Transverse colon (tissue), 4 donors: Measurements from ENCODE around the gene TFE3. TPM values are rescaled to one million over a fixed set of nuclear protein-coding genes. Genes with fewer than 3 reads are reported as not detected.

Experiments
- DNase-seq: peaks from one replicate; pipeline ENCODE4 v3.0.0-alpha.2; 2019
- H3K27ac ChIP-seq, 4 donors: fragments of 200-600 bp; sonication (generic); 2 replicates each; pipeline ENCODE4 v1.5.1; 2016 to 2018; ENCODE audit warnings: inconsistent platforms in 4 of 4
- H3K27me3 ChIP-seq: fragments of 200-600 bp; sonication (generic); 2 replicates; pipeline ENCODE4 v1.5.1; 2017; ENCODE audit warnings: inconsistent platforms
- H3K36me3 ChIP-seq, 4 donors: fragments of 200-600 bp; sonication (generic); 2 replicates each; pipeline ENCODE4 v1.5.1; 2017 to 2019; ENCODE audit warnings: inconsistent platforms in 4 of 4
- H3K4me1 ChIP-seq, 4 donors: fragments of 200-600 bp; sonication (generic); 2 replicates each; pipeline ENCODE4 v1.5.1; 2017 to 2020; ENCODE audit warnings: inconsistent platforms in 4 of 4
- H3K4me3 ChIP-seq, 4 donors: fragments of 200-600 bp; sonication (generic); 1 replicate in 1 of 4; 2 replicates in 3 of 4; pipeline versions ENCODE4 v1.5.1 to v1.6.1; 2017 to 2019; ENCODE audit warnings: inconsistent platforms in 4 of 4
- H3K9me3 ChIP-seq, 2 donors: fragments of 200-600 bp; sonication (generic); 2 replicates each; pipeline ENCODE4 v1.5.1; 2017 to 2019; ENCODE audit warnings: inconsistent platforms in 2 of 2
- CTCF ChIP-seq, 5 experiments: fragments of 200-600 bp in 3 of 5; fragments of 450-650 bp in 2 of 5; sonication (generic) in 3 of 5; IDR thresholded peaks; 1 replicate in 2 of 5; 2 replicates in 3 of 5; pipeline ENCODE4 v1.5.1; 2016 to 2017; ENCODE audit warnings: antibody characterized with exemption in 5 of 5, inconsistent platforms in 3 of 5, mild to moderate bottlenecking in 2 of 5, moderate library complexity in 1 of 5
- EP300 ChIP-seq: sonication (generic); formaldehyde crosslinking; IDR thresholded peaks from one replicate; pipeline ENCODE4 v1.6.1; 2017; ENCODE audit warnings: antibody characterized with exemption, low read depth
- POLR2A ChIP-seq: fragments of 450-650 bp; IDR thresholded peaks from one replicate; pipeline ENCODE4 v1.6.1; 2016; ENCODE audit warnings: antibody characterized with exemption, mild to moderate bottlenecking, moderate library complexity
- POLR2AphosphoS5 ChIP-seq, 3 donors: sonication (generic); formaldehyde crosslinking; IDR thresholded peaks; one replicate each; pipeline ENCODE4 v1.6.1; 2016; ENCODE audit warnings: antibody characterized with exemption in 3 of 3
- WGBS, 2 donors: methylation state at CpG; one replicate each; pipeline ENCODE4 v1.1.5; 2018; ENCODE audit warnings: low coverage in 1 of 2; 5-methylcytosine and 5-hydroxymethylcytosine counted together
- in situ Hi-C, 4 donors: fragments of 200-750 bp; cut with MboI; loops; one replicate each; pipeline versions ENCODE4 v1.15.0 to v1.15.1; 2017; ENCODE audit warnings: low sequenced_read_pairs in 3 of 4, low pct_ligation_motif_present in 1 of 4, low pct_unique_long_range_greater_than_20kb in 1 of 4
- intact Hi-C: fragments of 100-400 bp; cut with DNase I; formaldehyde crosslinking; loops from one replicate; pipeline ENCODE4 v1.15.1; 2023; ENCODE audit warnings: low total_unique reads
- total RNA-seq, 4 donors: library from RNA; depleted of rRNA; stranded (reverse); fragments of >200 nt; gene quantifications; one replicate each; pipeline ENCODE4 v1.1.0, GENCODE V29; 2016

The TFE3 gene
- total RNA-seq, 4 donors from 2014 or later, result 31.7 to 45.6 (median 44.7) TPM

GRCh38 chrX:49077941-49078340 is 34.8 kb upstream of the TFE3 start:
- in situ Hi-C loops, result no loop called here
- H3K27me3 ChIP-seq, result no peaks in the 10 kb centered on the region
- intact Hi-C loops, result no loop called here
- H3K9me3 ChIP-seq, result no peaks in the 10 kb centered on the region
- DNase-seq, result no peak
- H3K4me3 ChIP-seq, result no peak overlapping the region
- H3K36me3 ChIP-seq, result no peaks in the 10 kb centered on the region
- H3K27ac ChIP-seq, result peak overlapping the region in 1 of 4 donors; percentile 98
- TF ChIP-seq POLR2AphosphoS5 (IDR thresholded peaks at IDR 0.05) (no peak), EP300 (no peak), CTCF (IDR thresholded peaks at IDR 0.05) (no peak), POLR2A (no peak)
- 73% methylated on average over 5 of the region's 5 CpGs; no CpG with 5 or more reads in 1 of the 2 donors for WGBS, 2 donors
- peaks cover 0 to 14% (median 7%) of the 10 kb centered on the region in 4 donors for H3K4me1 ChIP-seq

DNA sequence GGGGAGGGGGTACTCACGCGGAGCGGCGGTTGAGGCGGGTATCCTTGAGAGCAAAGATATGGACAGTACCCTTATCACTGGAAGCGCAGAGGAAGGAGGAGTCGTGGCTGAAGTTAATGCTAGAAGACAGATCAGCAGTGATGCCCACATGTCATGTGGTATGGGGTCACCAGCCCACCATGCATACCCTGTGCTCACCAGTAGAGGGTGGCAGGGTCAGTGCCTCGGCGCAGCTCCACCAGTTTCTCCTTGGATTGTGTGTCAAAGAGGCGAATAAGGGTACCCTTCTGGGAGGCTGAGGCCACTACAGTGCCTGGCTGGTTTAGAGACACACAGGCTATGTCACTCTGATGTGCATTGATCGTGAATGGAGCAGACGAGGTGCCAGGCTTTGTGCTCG is 32.2 kb upstream of the TFE3 start:
- 91% methylated on average over 13 of the region's 13 CpGs; no CpG with 5 or more reads in 1 of the 2 donors for WGBS, 2 donors
- no peaks in the 10 kb centered on the region for H3K36me3 ChIP-seq
- H3K27ac ChIP-seq, result no peak overlapping the region
- no peak overlapping the region for H3K4me3 ChIP-seq
- in situ Hi-C loops, result no loop called here
- no peaks in the 10 kb centered on the region for H3K27me3 ChIP-seq
- no peak for TF ChIP-seq POLR2AphosphoS5 (IDR thresholded peaks at IDR 0.05)
- no peak for TF ChIP-seq POLR2A
- TF ChIP-seq CTCF (IDR thresholded peaks at IDR 0.05), result no peak
- no peak for TF ChIP-seq EP300
- peaks cover 0 to 22% (median 7%) of the 10 kb centered on the region in 4 donors for H3K4me1 ChIP-seq
- no peaks in the 10 kb centered on the region for H3K9me3 ChIP-seq
- DNase-seq, result no peak
- intact Hi-C loops, result no loop called here

GRCh38 chrX:49073601-49074575 is 30.7 kb upstream of the TFE3 start, which contains the start of gene PRAF2:
PRAF2 (minus strand) TSS chrX:49074002; CDS start chrX:49073987, 15 bp downstream.
- no peaks in the 10 kb centered on the region for H3K9me3 ChIP-seq
- DNase-seq, result peak; percentile 94
- peak within 1 kb of the TSS; percentile 25 to 48 (median 40) for H3K4me3 ChIP-seq
- H3K27ac ChIP-seq, result peak within 1 kb of the TSS; percentile 71 to 86 (median 78)
- TF ChIP-seq POLR2AphosphoS5 (IDR thresholded peaks at IDR 0.05) (peak; percentile 72 to 85 (median 73)), CTCF (IDR thresholded peaks at IDR 0.05) (peak in 1 of 5 experiments; percentile 15), EP300 (no peak), POLR2A (peak; percentile 44)
- H3K4me1 ChIP-seq, result peaks cover 0 to 20% (median 4%) of the 10 kb centered on the region in 4 donors
- H3K27me3 ChIP-seq, result no peaks in the 10 kb centered on the region
- in situ Hi-C loops, result no loop called here
- no peaks in the 10 kb centered on the region for H3K36me3 ChIP-seq
- 59% methylated on average over 61 of the region's 61 CpGs; no CpG with 5 or more reads in 1 of the 2 donors for WGBS, 2 donors
- intact Hi-C loops, result no loop called here

- no peak for DNase-seq
- Histone ChIP-seq H3K4me3 (peak overlapping the region in 3 of 4 donors; percentile 20 to 48 (median 23)), H3K27me3 (no peaks in the 10 kb centered on the region), H3K27ac (peak overlapping the region; percentile 59 to 86 (median 70)), H3K4me1 (peaks cover 0 to 16% (median 2%) of the 10 kb centered on the region in 4 donors), H3K9me3 (no peaks in the 10 kb centered on the region), H3K36me3 (no peaks in the 10 kb centered on the region)
- in situ Hi-C loops, result no loop called here
- WGBS, 2 donors, result 70 to 71% methylated on average over 4 to 10 of the region's 10 CpGs
- intact Hi-C loops, result no loop called here
- no peak for TF ChIP-seq POLR2AphosphoS5 (IDR thresholded peaks at IDR 0.05)
- no peak for TF ChIP-seq EP300
- no peak for TF ChIP-seq POLR2A
- TF ChIP-seq CTCF (IDR thresholded peaks at IDR 0.05), result no peak
Observed at GRCh38 chrX:49072712-49073095, 29.5 kb upstream of the TFE3 start.
